HepG2 (cell line): ENCODE results near the gene FAM200B. TPM values are rescaled to one million over a fixed set of nuclear protein-coding genes. Genes with fewer than 3 reads are reported as not detected.
A peak's percentile ranks its signal among the peaks of the same experiment; 100 is the strongest.

Experiments
- AKAP8 ChIP-seq: sonication (generic); formaldehyde crosslinking; IDR thresholded peaks from 2 replicates; pipeline ENCODE4 v1.5.1; 2020; ENCODE audit warnings: mild to moderate bottlenecking, missing genetic modification reagents
- CBX2 ChIP-seq, 2 experiments: fragments of 200-600 bp in 1 of 2; sonication (generic); formaldehyde crosslinking in 1 of 2; IDR thresholded peaks; 2 replicates each; pipeline versions ENCODE4 v1.7.0 to v1.8.1; 2018 to 2022; ENCODE audit warnings: low read depth in 2 of 2, low read length in 1 of 2, mild to moderate bottlenecking in 1 of 2, missing genetic modification reagents in 1 of 2
- CREB1 ChIP-seq, 2 experiments: fragments of 450-650 bp in 1 of 2; IDR thresholded peaks; 2 replicates each; pipeline ENCODE4 v1.6.1; 2016 to 2017; ENCODE audit warnings: control low read depth in 1 of 2, mild to moderate bottlenecking in 1 of 2, missing compliant biosample characterization in 1 of 2, missing genetic modification characterization in 1 of 2
- DNMT1 ChIP-seq: sonication (generic); formaldehyde crosslinking; IDR thresholded peaks from 2 replicates; pipeline ENCODE4 v1.5.1; 2020; ENCODE audit warnings: mild to moderate bottlenecking, missing genetic modification reagents
- FOXK1 ChIP-seq: sonication (generic); formaldehyde crosslinking; IDR thresholded peaks from 2 replicates; pipeline ENCODE4 v1.4.0; 2020; ENCODE audit warnings: low read depth, missing genetic modification reagents, borderline replicate concordance
- GTF3A ChIP-seq: sonication (generic); formaldehyde crosslinking; conservative IDR thresholded peaks from 2 replicates; pipeline ENCODE4 v1.4.0; 2020; ENCODE audit warnings: mild to moderate bottlenecking, missing genetic modification reagents
- HNRNPL ChIP-seq: fragments of 200-400 bp; formaldehyde crosslinking; IDR thresholded peaks from 2 replicates; pipeline ENCODE4 v1.6.1; 2017; ENCODE audit warnings: mild to moderate bottlenecking, low read depth, low read length
- HOXA5 ChIP-seq: sonication (generic); formaldehyde crosslinking; IDR thresholded peaks from 2 replicates; pipeline ENCODE4 v1.4.0; 2020; ENCODE audit warnings: missing genetic modification reagents
- KLF15 ChIP-seq: sonication (generic); formaldehyde crosslinking; IDR thresholded peaks from 2 replicates; pipeline ENCODE4 v1.8.1; 2023; ENCODE audit warnings: borderline replicate concordance, mild to moderate bottlenecking, inconsistent platforms, missing genetic modification reagents, mixed read lengths
- MATR3 ChIP-seq: sonication (generic); formaldehyde crosslinking; IDR thresholded peaks from 2 replicates; pipeline ENCODE4 v1.4.0; 2020; ENCODE audit warnings: missing genetic modification reagents
- MEIS1 ChIP-seq: sonication (generic); formaldehyde crosslinking; IDR thresholded peaks from 2 replicates; pipeline ENCODE4 v1.9.0; 2021; ENCODE audit warnings: mild to moderate bottlenecking, missing genetic modification reagents, moderate library complexity, borderline replicate concordance
- MXD4 ChIP-seq: IDR thresholded peaks from 2 replicates; pipeline ENCODE4 v1.6.1; 2016; ENCODE audit warnings: mild to moderate bottlenecking, missing biosample characterization, missing genetic modification reagents
- NFIC ChIP-seq: IDR thresholded peaks from 2 replicates; pipeline ENCODE4 v1.6.1; 2012; ENCODE audit warnings: mild to moderate bottlenecking, low read length, inconsistent platforms
- NR2C2 ChIP-seq: sonication (generic); formaldehyde crosslinking; IDR thresholded peaks from 2 replicates; pipeline ENCODE4 v1.4.0; 2020; ENCODE audit warnings: missing genetic modification reagents, mild to moderate bottlenecking, moderate library complexity, borderline replicate concordance
- RBM39 ChIP-seq: fragments of 200-400 bp; formaldehyde crosslinking; IDR thresholded peaks from one replicate; pipeline ENCODE4 v1.6.1; 2018; ENCODE audit warnings: antibody characterized with exemption, mild to moderate bottlenecking, low read depth, low read length; ENCODE audit not compliant: poor library complexity, severe bottlenecking
- RCOR2 ChIP-seq: IDR thresholded peaks from 2 replicates; pipeline ENCODE4 v1.6.1; 2016; ENCODE audit warnings: missing biosample characterization, missing genetic modification reagents
- RORA ChIP-seq: sonication (generic); formaldehyde crosslinking; IDR thresholded peaks from 2 replicates; pipeline ENCODE4 v1.5.0; 2020; ENCODE audit warnings: mild to moderate bottlenecking, missing genetic modification reagents, moderate library complexity
- SNRNP70 ChIP-seq: fragments of 200-400 bp; formaldehyde crosslinking; IDR thresholded peaks from 2 replicates; pipeline ENCODE4 v1.6.1; 2017; ENCODE audit warnings: mild to moderate bottlenecking, low read depth, low read length, moderate library complexity
- TBP ChIP-seq: sonication (generic); formaldehyde crosslinking; IDR thresholded peaks from 2 replicates; pipeline ENCODE4 v1.5.0; 2020; ENCODE audit warnings: missing genetic modification reagents
- THAP11 ChIP-seq: IDR thresholded peaks from 2 replicates; pipeline ENCODE4 v1.6.1; 2016; ENCODE audit warnings: missing biosample characterization, missing genetic modification reagents
- XBP1 ChIP-seq: sonication (generic); formaldehyde crosslinking; IDR thresholded peaks from 2 replicates; pipeline ENCODE4 v1.5.0; 2020; ENCODE audit warnings: missing genetic modification reagents
- ZNF251 ChIP-seq: sonication (generic); formaldehyde crosslinking; IDR thresholded peaks from 2 replicates; pipeline ENCODE4 v1.9.0; 2021; ENCODE audit warnings: mild to moderate bottlenecking, missing genetic modification reagents
- ZNF446 ChIP-seq: sonication (generic); formaldehyde crosslinking; IDR thresholded peaks from 2 replicates; pipeline ENCODE4 v1.5.0; 2020; ENCODE audit warnings: mild to moderate bottlenecking, missing genetic modification reagents
- ZNF451 ChIP-seq: sonication (generic); formaldehyde crosslinking; IDR thresholded peaks from 2 replicates; pipeline ENCODE4 v1.5.0; 2020; ENCODE audit warnings: mild to moderate bottlenecking, missing genetic modification reagents
- ZNF484 ChIP-seq: sonication (generic); formaldehyde crosslinking; IDR thresholded peaks from 2 replicates; pipeline ENCODE4 v1.5.1; 2020; ENCODE audit warnings: mild to moderate bottlenecking, low read depth, missing genetic modification reagents, borderline replicate concordance
- ZNF569 ChIP-seq: sonication (generic); formaldehyde crosslinking; IDR thresholded peaks from 2 replicates; pipeline ENCODE4 v1.5.0; 2020; ENCODE audit warnings: mild to moderate bottlenecking, missing genetic modification reagents, moderate library complexity, borderline replicate concordance
- ZNF605 ChIP-seq: sonication (generic); formaldehyde crosslinking; IDR thresholded peaks from 2 replicates; pipeline ENCODE4 v1.8.0; 2022; ENCODE audit warnings: mild to moderate bottlenecking, missing genetic modification reagents
- ZNF652 ChIP-seq: IDR thresholded peaks from 2 replicates; pipeline ENCODE4 v1.6.1; 2016; ENCODE audit warnings: low read depth, borderline replicate concordance
- ZNF672 ChIP-seq: sonication (generic); formaldehyde crosslinking; IDR thresholded peaks from 2 replicates; pipeline ENCODE4 v1.8.1; 2022; ENCODE audit warnings: missing genetic modification reagents
- ZNF724P ChIP-seq: sonication (generic); formaldehyde crosslinking; IDR thresholded peaks from 2 replicates; pipeline ENCODE4 v1.8.0; 2022; ENCODE audit warnings: missing genetic modification reagents, borderline replicate concordance
- ZNF780A ChIP-seq: sonication (generic); formaldehyde crosslinking; IDR thresholded peaks from 2 replicates; pipeline ENCODE4 v1.8.0; 2022; ENCODE audit warnings: mild to moderate bottlenecking, missing genetic modification reagents, moderate library complexity
- polyA plus RNA-seq, 8 experiments: library from polyadenylated mRNA; depleted of rRNA in 3 of 8; stranded (reverse) in 7 of 8; unstranded in 1 of 8; fragments of >200 nt; fragmentation: Illumina TruSeq in 4 of 8; extraction: Trizol in 4 of 8; gene quantifications; 2 replicates each; pipeline versions ENCODE4 v1.2.1 to v1.2.3, GENCODE V29; 2011 to 2016; ENCODE audit warnings: low read depth in 4 of 8, missing spikeins in 1 of 8, mixed read lengths in 1 of 8; ENCODE audit not compliant: insufficient read depth in 1 of 8
- total RNA-seq, 5 experiments: library from RNA; depleted of rRNA; stranded (reverse); fragments of >200 nt; fragmentation: Illumina TruSeq; extraction: Trizol; gene quantifications; 2 replicates each; pipeline ENCODE4 v1.2.3, GENCODE V29; 2016; ENCODE audit warnings: low read depth in 1 of 5

The FAM200B gene
- total and polyA plus RNA-seq, 2 of the 13 experiments (the other 11 are each of a cell fraction or from before 2014, with no cell fraction given) = 25.6 to 41.8 TPM

DNA sequence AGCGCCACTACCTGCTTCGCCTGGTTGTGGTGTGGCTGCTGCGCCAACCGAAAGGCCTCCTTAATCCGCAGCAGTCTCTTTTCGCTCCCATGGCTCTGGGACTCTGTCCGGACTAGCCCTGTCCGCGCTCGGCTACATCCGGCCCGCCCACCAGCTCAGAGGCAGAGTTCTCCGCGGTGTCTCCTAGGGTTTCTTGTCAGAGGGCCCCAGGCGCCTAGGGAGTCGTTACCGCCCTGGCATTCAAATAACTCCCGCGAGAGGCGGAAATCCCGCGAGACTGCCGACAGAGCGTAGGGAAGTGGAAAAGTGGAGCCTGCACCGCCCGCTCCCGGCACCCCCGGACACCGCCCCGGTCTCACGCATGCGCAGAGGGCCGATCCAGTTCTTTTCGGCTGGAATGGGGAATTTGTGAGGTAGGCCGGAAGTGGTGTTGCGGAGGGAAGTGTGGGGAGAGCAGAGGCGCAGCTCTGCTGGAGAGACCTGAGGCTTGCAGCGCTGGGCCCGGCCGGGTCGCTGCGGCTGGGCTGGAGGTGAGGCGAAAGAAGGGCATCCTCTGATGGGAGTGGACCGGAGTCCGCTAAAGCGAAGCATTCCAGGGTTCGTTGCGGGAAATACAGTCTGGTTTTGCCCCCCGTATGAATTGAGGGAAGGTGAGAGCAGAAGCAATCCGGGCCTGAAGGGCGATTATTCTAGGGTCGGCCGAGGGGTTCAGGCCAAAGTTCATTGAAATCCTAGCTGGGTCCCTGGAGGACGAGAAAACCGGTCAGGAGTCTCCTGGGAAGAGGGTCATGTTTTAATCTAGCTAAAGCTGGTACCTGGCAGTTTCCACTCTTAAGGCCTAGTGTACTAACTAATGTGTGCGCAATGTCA is at the start of gene FAM200B (continued):
- peak; percentile 23; the same call in 1 of the 2 replicates for TF ChIP-seq CREB1 (IDR thresholded peaks at IDR 0.05)
- TF ChIP-seq CREB1 (CRISPR knock-in tag; IDR thresholded peaks at IDR 0.05) = peak; percentile 74
- TF ChIP-seq AKAP8 (CRISPR knock-in tag) = 0 out of 2 replicates have a peak, but pooled peaks have one; percentile 35
- TF ChIP-seq GTF3A = 0 out of 2 replicates have a peak, but pooled peaks have one; percentile 41
- no peak for TF ChIP-seq ZNF484
- no peak; the same call in 1 of the 2 replicates for TF ChIP-seq XBP1 (CRISPR knock-in tag)
- TF ChIP-seq MXD4 (CRISPR knock-in tag) = peak; percentile 92
- TF ChIP-seq HNRNPL = no peak; the same call in 1 of the 2 replicates
- TF ChIP-seq ZNF724P = peak; percentile 83; the same call in 1 of the 2 replicates
- TF ChIP-seq KLF15 (CRISPR knock-in tag) = no peak; the same call in 1 of the 2 replicates
- peak; percentile 59 for TF ChIP-seq RBM39
- TF ChIP-seq RCOR2 (CRISPR knock-in tag) = peak; percentile 40; the same call in 1 of the 2 replicates
- TF ChIP-seq MEIS1 = no peak
- TF ChIP-seq TBP (CRISPR knock-in tag) = no peak
- no peak for TF ChIP-seq ZNF251 (CRISPR knock-in tag)
- TF ChIP-seq ZNF451 = 0 out of 2 replicates have a peak, but pooled peaks have one; percentile 43
- peak; percentile 24 for TF ChIP-seq HOXA5 (CRISPR knock-in tag)
- no peak for TF ChIP-seq SNRNP70
- no peak for TF ChIP-seq ZNF446 (CRISPR knock-in tag)
- TF ChIP-seq NFIC = no peak
- TF ChIP-seq ZNF569 (CRISPR knock-in tag) = peak; percentile 53; the same call in 1 of the 2 replicates
- TF ChIP-seq MATR3 = no peak
- no peak for TF ChIP-seq CBX2 (IDR thresholded peaks at IDR 0.05; ENCODE audit: low read depth, low read length)
- TF ChIP-seq CBX2 (CRISPR knock-in tag; IDR thresholded peaks at IDR 0.05; ENCODE audit: low read depth) = no peak
- TF ChIP-seq THAP11 (CRISPR knock-in tag) = peak; percentile 74
- TF ChIP-seq ZNF672 (CRISPR knock-in tag) = no peak
- TF ChIP-seq RORA = no peak
- TF ChIP-seq NR2C2 = peak; percentile 60; the same call in 1 of the 2 replicates
- peak; percentile 40; the same call in 1 of the 2 replicates for TF ChIP-seq FOXK1
- TF ChIP-seq ZNF652 = no peak
- peak; percentile 94 for TF ChIP-seq DNMT1
- peak; percentile 90 for TF ChIP-seq ZNF605
- TF ChIP-seq ZNF780A (CRISPR knock-in tag) = peak; percentile 68; the same call in 1 of the 2 replicates
